GM19463 (cell line): Measurements from ENCODE around the gene MRPS2.
"Not testable (repeated sequence)": the region's sequence is repeated elsewhere in the genome, so short reads cannot be mapped to it uniquely, and the experiment has no call there.

Experiments
- ATAC-seq: cut with Tn5 transposase; IDR thresholded peaks from one replicate; pipeline ENCODE4 v1.9.1; 2021; ENCODE audit warnings: mild to moderate bottlenecking, moderate library complexity; ENCODE audit not compliant: unreplicated experiment

MRPS2 gene

DNA sequence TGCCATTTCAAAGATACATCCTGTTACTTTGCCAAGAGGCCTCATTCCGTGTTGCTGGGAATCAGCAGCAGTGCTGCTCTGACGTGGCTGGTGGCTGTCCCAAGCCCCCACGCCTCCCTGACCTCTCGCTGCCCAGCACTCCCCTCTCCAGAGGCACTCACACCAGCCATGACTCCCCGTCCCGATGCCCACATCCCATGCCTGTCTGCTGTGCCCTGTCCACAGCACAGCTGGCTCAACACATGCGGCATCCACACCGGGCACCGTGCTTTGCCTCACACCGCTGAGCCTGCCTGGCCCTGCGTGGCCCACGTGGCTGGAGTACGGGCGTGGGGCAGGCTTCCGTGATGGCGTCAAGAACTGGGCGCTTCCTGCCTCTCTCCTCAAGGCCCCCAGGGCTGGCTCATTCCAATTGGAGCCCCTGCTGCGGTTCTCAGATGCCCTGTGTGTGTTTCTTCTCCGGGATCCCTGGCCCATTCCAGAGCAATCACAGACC lies 12.9 kb downstream of the MRPS2 start:
- ATAC-seq, result no peak

DNA sequence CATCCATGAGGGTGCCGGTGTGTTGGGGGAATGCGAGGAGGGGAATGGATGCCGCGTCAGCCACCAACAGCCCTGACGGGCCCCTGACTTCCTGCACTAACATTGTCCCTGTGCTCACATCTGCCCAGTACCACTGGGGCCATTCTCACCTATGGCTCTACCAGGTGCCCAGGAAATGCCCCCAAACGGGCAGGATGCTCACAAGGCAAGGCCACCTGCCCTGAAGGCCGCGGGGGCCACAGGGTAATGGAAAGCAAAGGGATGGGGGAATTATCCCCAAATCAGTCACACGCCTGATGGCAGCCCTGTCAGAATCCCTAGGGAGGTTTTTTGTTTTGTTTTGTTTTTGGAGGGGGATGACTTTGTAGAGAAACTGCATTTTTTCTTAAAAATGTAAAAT lies 13.4 kb downstream of the MRPS2 start:
- not testable (repeated sequence) for ATAC-seq

DNA sequence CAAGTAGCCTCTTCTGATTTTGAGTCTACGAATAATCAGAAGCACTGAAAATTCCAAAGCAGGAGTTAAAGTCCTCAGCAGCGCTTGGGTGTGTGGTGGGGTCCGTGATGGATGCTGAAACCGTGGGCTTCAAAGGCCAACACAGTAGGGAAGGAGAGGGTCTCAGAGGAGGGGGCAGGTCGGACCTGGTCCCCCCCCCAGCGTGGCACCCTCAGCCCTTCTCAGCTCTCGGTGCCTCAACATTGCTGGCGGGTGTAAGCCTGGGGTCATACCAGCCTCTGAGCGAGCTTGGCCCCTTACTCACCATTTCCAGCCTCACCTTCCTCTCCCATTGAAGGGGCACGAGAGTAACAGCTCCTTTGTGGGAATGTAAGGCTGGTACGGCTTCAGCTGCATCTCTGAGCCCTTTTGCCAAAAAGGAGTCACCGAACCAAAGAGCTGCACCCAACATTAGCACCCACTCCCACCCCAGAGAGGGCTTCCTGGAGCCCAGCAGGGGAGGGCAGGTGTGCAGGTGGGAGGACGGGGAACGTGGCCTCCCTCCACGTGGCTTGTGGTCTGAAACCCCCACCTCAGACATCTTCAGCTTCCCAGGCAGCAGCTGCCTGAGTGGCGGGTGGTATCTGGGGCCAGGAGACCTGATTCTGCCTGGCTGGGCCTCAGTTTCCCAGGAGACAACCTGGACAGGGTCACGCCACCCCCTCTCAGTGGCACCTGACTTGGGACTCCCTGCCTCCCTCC lies 14.0 kb downstream of the MRPS2 start:
- ATAC-seq, result no peak

DNA sequence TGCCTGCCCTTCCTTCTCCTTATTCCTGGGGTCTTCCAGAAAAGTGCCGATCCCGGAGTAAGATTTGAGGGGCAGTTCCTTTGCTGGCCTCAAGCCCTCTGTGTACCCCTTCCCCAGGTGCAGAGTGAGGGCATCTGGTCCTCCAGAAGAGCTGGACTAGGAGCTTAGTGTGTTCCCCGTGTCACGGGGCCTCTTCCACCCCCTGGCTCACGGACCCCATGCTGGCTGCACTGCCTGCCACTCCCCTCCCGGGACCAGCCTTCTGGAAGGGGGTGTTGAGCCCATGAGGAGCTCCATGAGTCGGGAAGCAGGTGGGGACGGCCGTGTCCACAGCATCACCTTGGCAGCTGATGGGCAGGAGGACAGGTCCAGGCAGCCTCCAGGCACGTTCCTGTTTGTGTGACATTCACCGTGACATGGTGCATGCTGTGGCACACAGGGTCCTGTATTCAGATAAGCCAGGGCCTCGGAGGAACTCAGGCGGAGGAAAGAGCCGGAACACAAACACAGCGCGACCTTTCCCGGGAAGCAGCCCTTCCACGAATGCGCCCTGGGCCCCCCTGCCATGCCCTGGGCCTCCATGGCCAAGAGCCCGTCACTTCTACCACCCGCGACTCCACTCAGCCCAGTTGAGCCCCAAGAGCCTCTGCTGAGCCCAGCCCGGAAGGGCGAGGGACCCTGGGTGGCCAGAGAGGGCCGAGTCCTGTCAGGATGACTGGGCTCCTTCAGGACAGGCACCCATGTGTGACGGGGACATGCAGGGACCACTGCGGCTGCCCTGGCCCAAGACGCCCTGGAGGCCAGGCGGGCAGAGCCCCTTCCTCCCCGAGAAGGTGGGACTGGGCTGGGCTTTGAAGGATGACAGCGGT lies 14.8 kb downstream of the MRPS2 start:
- no peak for ATAC-seq

DNA sequence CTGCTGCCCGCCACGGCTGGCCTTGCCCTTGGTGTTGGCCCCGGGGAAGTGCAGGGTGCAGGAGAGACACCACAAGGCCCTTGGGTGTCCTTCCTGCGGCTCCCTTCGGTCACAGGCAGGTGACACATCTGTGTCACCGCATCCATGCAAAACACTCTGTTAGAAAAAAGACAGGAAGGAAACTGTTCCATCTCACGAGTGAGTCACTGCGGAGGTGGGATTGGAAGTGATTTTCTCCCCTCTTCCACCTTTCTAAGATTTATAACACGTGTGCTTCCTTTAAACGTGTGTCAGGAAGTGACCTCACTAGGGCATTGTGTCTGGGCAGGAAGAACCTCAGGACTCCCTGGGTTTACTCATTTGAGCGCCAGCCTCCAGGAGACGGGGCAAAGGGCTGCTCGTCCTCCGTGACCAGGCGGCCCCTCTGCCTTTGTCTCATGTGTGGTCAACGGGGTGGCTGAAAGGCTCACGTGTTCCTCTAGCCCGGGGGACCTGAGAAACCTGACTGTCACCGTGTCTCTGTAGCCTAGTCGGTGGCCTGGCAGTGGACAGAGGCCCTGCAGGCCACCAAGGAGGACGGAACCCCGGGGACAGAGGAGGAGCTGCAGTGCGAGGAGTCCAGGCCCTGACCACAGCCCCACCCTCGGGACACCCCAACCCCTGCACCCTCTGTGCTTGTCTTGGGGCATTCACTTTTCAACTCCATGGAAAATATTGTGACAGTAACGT lies 15.8 kb downstream of the MRPS2 start:
- ATAC-seq, result no peak

DNA sequence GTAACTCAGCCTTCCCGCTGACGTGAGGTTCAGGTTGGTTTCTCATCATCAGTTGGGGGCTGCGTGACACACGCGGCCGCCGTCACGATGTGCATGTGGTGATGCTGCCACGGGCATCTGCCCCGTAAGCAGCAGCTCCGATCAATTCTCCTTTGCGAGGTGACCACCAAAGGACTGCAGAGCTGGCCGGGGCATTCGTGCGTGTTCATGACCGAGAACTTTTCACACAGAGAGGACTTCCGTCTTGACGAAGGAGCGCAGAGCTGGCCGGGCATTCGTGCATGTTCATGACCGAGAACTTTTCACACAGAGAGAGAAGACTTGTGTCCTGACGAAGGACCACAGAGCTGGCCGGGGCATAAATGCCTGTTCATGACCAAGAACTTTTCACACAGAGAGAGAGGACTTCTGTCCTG lies 16.9 kb downstream of the MRPS2 start:
- no peak for ATAC-seq

DNA sequence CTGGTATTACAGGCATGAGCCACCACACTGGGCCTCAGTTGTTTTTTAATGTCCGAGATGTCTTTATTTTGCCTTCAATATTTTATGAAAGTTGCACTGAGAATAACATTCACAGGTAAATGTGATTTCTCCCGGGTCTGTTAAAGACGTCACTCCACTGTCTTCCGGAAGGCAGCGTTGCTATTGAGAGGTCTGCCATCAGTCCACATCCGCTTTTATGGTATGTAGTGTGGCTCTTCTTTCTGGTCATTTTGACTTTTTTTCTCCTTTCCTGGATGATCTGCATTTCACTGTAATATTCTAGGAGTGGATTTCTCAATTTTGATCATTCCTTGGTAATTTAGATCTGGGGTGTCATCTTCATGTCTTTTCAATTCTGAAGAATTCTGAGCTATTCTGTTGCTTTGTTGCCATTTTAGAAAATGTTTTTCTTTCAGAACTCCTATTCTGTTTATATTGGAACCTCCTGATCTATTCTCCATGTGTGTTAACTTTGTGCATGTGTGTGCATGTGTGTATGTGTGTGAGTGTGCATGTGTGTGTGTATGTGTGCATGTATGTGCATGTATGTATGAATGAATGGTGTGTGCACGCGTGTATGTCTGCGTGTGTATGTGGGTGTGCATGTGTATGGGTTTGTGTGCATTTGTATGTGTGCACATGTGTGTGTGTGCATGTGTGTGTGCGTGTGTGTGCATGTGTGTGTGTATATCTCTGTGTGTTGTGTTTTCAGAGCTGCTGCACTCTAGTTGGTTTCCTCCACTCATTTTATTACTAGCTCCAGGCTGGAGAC lies 18.9 kb downstream of the MRPS2 start:
- ATAC-seq, result no peak

DNA sequence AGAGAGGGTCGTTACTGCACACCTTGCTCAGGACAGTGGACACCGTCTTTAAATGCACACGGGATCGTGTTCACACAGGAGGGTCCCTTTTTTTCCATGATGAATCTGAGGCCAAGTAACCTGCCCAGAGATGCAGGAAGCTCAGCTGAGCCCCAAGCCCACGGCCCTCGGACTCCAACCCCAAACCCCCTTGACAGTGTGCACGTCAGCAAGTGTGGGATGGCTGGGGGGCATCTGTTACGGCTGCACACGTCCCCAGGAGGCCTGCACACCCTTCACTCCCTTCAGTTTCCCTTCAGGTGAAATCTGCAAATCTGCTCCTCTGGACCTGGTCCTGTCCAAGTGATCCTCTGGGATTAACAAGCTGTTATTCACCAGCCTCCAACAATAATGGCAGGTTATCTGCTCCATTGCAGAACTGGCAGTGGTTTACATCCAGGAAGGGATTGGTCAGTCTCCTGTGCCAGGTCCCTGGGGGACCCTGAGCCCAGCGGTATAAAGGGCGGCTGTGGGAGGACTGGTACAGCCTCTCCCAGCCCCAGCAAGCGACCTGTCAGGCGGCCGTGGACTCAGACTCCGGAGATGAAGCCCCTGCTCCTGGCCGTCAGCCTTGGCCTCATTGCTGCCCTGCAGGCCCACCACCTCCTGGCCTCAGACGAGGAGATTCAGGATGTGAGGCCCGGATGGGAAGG lies 20.6 kb downstream of the MRPS2 start, which contains the start of gene LCN1:
TSS of gene LCN1 (plus strand) at position 525 of the 692 bp plus-strand sequence. CDS start at position 583, 58 bp downstream.
- ATAC-seq, result no peak

DNA sequence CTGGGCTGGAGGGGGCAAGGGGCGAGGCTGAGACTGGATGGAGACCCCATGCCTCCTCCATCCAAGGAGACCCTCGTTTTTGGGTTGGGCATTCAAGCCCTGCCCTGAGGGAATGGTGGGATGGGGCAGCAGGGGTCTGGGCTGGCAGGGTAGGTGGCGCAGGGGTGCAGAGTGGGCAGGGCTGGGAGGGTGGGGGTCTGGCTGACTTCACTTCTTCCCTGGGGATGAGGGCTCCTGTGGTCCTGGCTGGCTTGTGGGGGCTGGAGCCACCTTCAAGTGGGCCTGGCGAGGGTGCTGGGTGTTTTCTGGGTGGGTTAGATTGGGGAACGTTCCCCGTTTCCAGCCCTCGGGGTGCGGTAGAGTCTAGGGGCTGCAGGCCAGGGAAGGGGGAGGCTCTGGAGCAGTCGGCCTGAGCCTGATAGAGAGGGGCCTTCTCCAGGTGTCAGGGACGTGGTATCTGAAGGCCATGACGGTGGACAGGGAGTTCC lies 21.2 kb downstream of the MRPS2 start:
- ATAC-seq, result no peak

DNA sequence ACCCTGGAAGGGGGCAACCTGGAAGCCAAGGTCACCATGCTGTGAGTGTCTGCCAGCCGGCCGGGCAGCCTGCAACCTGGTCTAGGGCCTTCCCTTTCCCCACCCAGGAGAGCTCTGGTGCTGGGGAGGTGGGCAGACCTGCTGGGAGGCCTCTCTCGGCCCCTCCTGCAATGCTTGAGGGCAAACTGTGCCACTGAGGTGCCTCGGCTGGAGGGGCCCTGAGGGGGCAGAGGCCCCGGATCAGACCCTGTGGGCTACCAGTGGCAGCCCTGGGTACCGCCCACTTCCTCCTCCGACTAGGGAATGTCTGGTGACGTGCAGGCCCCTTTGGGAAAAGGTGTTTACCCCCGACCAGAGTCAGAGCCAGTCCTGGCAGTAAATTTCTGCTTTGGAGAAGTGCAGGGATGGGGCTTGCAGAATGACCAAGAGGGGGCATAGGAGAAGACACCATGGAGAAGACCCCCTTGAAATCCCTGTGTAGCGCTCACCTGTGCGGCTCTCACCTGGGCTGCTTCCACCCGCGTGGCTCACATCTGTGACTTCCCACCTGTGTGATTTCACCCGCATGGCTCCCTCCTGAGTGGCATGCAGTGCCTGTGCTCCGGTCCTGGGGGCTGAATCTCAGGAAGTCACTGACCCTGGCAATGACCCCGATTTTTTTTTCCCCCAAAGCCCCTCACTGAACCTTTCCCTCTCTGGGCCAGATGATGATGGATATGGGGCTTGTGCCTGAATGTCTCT lies 21.8 kb downstream of the MRPS2 start:
- ATAC-seq, result no peak

DNA sequence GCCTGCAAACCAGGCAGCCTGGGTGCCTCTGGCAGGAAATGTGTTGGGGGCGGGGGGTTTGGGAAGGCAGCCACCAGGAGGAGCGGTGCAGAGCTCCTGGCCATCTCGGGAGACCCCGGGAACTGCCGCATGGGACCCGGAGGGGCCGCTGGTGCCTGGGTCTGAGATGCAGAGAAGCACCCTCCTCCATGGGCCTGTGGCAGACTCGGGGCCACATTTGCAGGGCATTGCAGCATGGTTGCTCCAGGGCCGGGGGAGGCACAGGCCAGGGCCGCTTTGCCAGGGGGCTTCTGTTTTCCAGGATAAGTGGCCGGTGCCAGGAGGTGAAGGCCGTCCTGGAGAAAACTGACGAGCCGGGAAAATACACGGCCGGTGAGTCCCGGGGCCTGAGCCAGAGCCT lies 22.4 kb downstream of the MRPS2 start:
- ATAC-seq, result no peak

DNA sequence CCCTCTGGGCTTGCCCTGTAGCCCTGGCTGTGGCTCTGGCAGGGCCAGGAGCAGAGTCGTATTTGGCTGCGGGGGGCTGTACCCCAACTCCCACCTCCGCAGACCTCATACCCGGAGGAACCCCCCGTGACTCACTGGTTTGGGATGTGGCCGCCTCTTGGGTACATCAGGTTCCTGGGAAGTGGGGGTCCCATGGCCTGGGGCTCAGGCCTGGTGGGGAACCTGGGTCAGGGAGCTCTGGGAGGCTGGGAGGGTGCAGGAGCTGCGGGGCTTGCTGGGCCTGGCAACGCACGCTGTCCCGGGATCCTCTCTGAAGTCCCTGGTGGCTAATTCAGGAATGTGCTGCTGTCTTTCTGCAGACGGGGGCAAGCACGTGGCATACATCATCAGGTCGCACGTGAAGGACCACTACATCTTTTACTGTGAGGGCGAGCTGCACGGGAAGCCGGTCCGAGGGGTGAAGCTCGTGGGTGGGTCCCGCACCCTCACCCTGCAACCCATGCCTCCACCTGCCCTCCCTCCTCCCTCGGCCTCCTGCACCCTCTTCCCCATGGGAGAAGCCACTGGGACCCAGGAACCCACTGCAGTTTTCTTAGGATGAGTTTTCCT lies 23.1 kb downstream of the MRPS2 start:
- ATAC-seq, result no peak

DNA sequence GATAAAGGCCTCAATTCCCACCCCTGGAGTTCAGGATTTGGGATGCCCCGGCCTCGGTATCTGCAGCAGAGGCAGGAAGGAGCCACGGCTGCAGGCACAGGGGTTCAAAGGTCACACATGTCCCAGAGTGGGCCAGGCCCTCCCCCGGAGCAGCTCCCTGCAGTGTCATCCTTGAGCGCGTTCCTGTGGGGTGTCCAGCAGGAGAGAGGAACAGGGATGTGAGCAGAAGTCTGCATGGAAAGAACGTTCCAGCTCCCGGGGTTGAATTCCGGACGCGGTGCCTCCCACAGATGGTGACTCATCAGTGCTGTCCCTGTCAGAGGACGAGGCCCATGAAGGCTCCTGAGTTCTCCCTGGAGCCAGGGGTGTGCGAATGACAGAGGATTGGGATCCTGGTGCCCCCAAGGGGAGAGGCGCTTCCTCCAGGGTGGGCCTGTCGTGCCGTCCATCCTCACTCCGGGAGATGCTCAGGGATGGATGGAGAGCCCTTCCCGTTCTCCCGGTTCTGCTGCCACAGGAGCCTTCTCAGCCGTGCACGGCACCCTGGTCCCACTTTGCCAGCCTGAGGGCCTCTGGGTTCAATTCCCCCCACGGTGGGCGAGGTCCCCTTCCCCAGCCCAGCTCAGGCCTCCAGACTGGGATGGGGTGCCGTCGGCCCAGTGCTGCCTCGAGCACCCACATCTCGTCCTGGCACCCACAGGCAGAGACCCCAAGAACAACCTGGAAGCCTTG lies 23.8 kb downstream of the MRPS2 start:
- ATAC-seq, result no peak

DNA sequence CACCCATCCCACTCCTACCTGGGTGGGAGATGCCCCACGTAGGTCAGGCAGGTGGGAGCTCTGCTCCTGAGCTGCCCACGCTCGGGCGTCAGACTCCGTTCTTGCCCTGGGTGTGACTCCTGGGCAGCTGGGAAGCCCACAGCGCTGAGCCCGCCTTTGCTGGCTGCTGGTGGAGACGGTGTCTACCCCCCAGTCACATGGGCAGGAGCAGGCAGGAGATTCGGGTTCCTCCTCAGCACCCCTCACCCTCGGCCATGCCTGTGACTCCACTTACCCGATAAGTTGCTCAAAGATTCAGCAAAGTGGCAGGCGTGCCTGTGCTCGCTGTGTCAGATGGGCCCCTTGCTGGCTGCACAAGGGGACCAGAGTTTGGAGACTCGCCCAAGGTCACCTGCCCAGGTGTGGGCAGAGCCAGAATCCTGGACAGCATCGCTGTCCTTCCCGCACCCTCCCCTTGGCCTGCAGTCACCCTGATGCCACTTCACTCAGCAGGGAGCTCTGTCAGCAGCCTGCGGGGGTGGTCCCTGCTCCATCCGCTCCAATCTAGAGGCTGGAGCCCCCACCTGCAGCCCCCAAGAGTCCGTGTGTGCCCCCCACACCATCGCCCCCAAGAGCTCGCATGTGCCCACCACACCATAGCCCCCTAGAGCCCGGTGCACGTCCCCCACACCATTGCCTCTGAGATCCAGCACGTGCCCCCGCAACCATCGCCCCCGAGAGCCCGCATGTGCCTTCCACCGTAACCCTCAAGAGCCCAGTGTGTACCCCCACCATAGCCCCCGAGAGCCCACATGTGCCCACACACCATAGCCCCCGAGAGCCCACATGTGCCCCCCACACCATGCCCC lies 25.0 kb downstream of the MRPS2 start:
- ATAC-seq, result no peak

DNA sequence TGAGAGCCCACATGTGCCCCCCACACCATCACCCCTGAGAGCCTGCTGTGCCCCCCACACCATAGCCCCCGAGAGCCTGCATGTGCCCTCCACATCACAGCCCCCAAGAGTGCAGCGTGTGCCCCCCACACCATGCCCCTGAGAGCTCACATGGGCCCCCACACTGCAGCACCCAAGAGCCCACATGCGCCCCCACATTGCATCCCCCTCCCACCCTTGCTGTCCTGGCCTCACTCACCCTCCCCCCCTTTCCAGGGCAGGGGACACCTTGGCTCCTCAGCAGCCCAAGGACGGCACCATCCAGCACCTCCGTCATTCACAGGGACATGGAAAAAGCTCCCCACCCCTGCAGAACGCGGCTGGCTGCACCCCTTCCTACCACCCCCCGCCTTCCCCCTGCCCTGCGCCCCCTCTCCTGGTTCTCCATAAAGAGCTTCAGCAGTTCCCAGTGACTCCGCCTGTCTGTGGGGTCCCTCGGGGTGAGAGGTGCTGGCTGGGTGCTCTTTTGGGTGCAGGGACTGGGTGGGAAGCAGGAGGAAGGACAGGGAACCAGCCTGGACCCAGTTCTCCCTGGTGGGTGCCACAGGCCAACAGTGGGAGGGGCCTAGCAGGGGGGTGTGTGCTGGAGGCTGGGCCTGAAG lies 25.7 kb downstream of the MRPS2 start:
- no peak for ATAC-seq

DNA sequence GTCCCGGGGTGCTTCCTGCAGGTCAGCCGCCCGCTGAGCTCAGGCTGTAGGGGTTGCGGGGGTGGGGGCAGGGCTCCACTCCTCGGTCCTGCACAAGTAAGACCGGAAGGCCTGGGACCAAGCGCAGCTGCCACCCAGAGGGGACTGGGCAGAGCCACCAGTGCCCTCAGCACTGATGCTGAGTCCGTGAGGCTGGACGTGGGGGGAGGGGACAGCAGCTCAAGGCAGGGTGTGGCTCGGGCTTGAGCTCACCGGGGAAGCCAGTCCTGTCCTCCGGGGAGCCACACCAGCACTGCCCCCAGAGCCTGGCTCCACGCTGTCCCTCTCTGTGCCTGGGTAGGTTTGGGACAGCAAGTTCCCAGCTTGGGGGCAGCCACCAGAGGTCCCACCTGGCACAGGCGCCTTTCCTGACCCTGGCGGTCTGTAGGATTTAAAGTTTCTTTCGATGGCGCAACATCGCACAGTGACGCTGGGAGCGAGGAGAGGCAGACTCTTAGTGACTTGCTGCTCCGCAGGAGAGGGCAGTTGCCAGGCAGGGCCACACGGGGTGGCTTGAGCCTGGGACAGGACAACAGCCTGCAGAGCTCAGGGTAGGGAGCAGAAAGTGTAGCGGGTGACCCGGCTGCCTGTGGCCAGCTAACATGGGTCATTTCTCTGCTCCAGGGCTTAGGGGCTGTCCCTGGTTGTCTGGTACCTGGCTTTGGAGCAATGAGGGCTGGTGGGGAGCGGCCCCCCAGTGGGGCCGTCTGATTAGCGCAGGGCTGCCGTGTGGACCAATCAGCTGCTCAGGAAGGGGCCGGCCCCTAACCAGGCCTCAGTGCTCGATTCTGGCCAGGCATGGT lies 26.5 kb downstream of the MRPS2 start:
- no peak for ATAC-seq
